ENCODE data around the gene CCDC69.

Gene CCDC69

GRCh38 chr5:151195622-151196021 lies 28.3 kb downstream of the CCDC69 start:
- H3K27ac ChIP-seq (ENCODE audit: low read depth, low read length): no peak overlapping the region
- no peak overlapping the region for H2AK5ac ChIP-seq (ENCODE audit: low read length)
- no peak overlapping the region for H3K4ac ChIP-seq (ENCODE audit: low read depth, low read length)
- no peak overlapping the region for H3K9ac ChIP-seq (ENCODE audit: low read length)
- no peaks in the 10 kb centered on the region for H3K27me3 ChIP-seq (ENCODE audit: insufficient read depth, low read length)
- H3K14ac ChIP-seq (ENCODE audit: low read length): no peak overlapping the region
- no peak overlapping the region for H2BK5ac ChIP-seq (ENCODE audit: low read depth, low read length, poor library complexity)
- no peak overlapping the region for H3K18ac ChIP-seq (ENCODE audit: low read length)
- no peak overlapping the region for H4K91ac ChIP-seq (ENCODE audit: low read depth, low read length)
- H3K4me3 ChIP-seq (ENCODE audit: low read depth, low read length): no peak overlapping the region
- peak in 1 of 2 donors; percentile 35 for DNase-seq
- H2BK120ac ChIP-seq (ENCODE audit: insufficient read depth, low read length, poor library complexity): no peak overlapping the region
- WGBS (ENCODE audit: extremely low coverage, insufficient coverage, insufficient read length): no CpG with 5 or more reads among the region's 5 CpGs
- no peaks in the 10 kb centered on the region for H3K79me2 ChIP-seq (ENCODE audit: control insufficient read depth, insufficient read depth, low read length, poor library complexity)
- H3K4me2 ChIP-seq (ENCODE audit: low read length): no peak overlapping the region
- H4K8ac ChIP-seq (ENCODE audit: low read depth, low read length): no peak overlapping the region
- no peaks in the 10 kb centered on the region for H3K4me1 ChIP-seq (ENCODE audit: control insufficient read depth in 1 of 2, insufficient read depth in 2 of 2, low read length in 2 of 2)
- H3K9me3 ChIP-seq (ENCODE audit: insufficient read depth, low read depth, low read length): no peaks in the 10 kb centered on the region
- H3K23ac ChIP-seq (ENCODE audit: low read length): no peak overlapping the region
- no peak overlapping the region for H2BK12ac ChIP-seq (ENCODE audit: low read length)
- H3K36me3 ChIP-seq (ENCODE audit: control insufficient read depth in 1 of 2, insufficient read depth in 2 of 2, low read length in 2 of 2): no peaks in the 10 kb centered on the region
- H3K79me1 ChIP-seq (ENCODE audit: low read length): no peaks in the 10 kb centered on the region
- no peak overlapping the region for H4K12ac ChIP-seq (ENCODE audit: low read depth, low read length)
- H2AFZ ChIP-seq (ENCODE audit: insufficient read depth, low read length, poor library complexity): no peak overlapping the region

DNA sequence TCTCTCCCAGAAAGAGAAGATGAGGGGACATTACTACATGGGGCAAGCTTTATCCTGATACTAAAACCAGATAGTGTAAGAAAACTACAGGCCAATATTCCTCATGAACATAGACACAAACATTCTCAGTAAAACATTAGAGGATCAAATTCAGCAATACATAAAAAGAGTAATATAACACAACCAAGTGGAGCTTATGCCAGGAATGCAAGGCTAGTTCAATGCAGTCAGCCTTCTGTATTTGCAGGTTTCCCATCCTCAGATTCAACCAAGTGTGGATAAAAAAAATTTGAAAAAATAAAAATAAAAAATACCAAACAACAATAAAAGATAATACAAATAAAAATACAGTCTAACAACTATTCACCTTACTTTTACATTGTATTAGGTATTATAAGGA lies 31.3 kb downstream of the CCDC69 start:
- Histone ChIP-seq H3K4me1 (ENCODE audit: control insufficient read depth in 1 of 2, insufficient read depth in 2 of 2, low read length in 2 of 2) (no peaks in the 10 kb centered on the region), H3K4ac (ENCODE audit: low read depth, low read length) (no peak overlapping the region), H4K12ac (ENCODE audit: low read depth, low read length) (no peak overlapping the region), H3K18ac (ENCODE audit: low read length) (no peak overlapping the region), H3K79me1 (ENCODE audit: low read length) (no peaks in the 10 kb centered on the region), H2BK5ac (ENCODE audit: low read depth, low read length, poor library complexity) (no peak overlapping the region), H4K8ac (ENCODE audit: low read depth, low read length) (no peak overlapping the region), H4K91ac (ENCODE audit: low read depth, low read length) (no peak overlapping the region), H2BK12ac (ENCODE audit: low read length) (no peak overlapping the region), H3K9ac (ENCODE audit: low read length) (no peak overlapping the region), H2AK5ac (ENCODE audit: low read length) (no peak overlapping the region), H2AFZ (ENCODE audit: insufficient read depth, low read length, poor library complexity) (no peak overlapping the region), H2BK120ac (ENCODE audit: insufficient read depth, low read length, poor library complexity) (no peak overlapping the region), H3K4me3 (ENCODE audit: low read depth, low read length) (no peak overlapping the region), H3K14ac (ENCODE audit: low read length) (no peak overlapping the region), H3K23ac (ENCODE audit: low read length) (no peak overlapping the region), H3K27me3 (ENCODE audit: insufficient read depth, low read length) (no peaks in the 10 kb centered on the region), H3K9me3 (ENCODE audit: insufficient read depth, low read depth, low read length) (no peaks in the 10 kb centered on the region), H3K4me2 (ENCODE audit: low read length) (no peak overlapping the region), H3K36me3 (ENCODE audit: control insufficient read depth in 1 of 2, insufficient read depth in 2 of 2, low read length in 2 of 2) (no peaks in the 10 kb centered on the region), H3K79me2 (ENCODE audit: control insufficient read depth, insufficient read depth, low read length, poor library complexity) (no peaks in the 10 kb centered on the region), H3K27ac (ENCODE audit: low read depth, low read length) (no peak overlapping the region)
- no peak for DNase-seq

DNA sequence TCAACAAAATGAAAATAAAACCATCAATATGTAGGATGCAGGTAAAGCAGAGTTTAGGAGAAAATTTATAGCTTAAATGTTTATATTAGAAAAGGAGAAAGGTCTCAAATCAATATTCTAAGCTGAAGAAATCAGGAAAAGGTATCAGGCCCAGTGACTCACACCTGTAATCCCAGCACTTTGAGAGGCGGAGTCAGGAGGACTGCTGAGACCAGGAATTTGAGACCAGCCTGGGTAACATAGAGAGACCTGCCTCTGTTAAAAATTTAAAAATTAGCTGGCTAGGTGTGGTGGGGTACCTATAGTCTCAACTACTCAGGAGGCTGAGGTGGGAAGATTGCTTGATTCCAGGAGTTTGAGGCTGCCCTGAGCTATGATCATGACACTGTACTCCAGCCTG lies 32.2 kb downstream of the CCDC69 start:
- Histone ChIP-seq H3K23ac (ENCODE audit: low read length) (no peak overlapping the region), H2BK5ac (ENCODE audit: low read depth, low read length, poor library complexity) (no peak overlapping the region), H3K4me1 (ENCODE audit: control insufficient read depth in 1 of 2, insufficient read depth in 2 of 2, low read length in 2 of 2) (no peaks in the 10 kb centered on the region), H4K91ac (ENCODE audit: low read depth, low read length) (no peak overlapping the region), H2BK12ac (ENCODE audit: low read length) (no peak overlapping the region), H3K18ac (ENCODE audit: low read length) (no peak overlapping the region), H3K9ac (ENCODE audit: low read length) (no peak overlapping the region), H3K79me2 (ENCODE audit: control insufficient read depth, insufficient read depth, low read length, poor library complexity) (no peaks in the 10 kb centered on the region), H2BK120ac (ENCODE audit: insufficient read depth, low read length, poor library complexity) (no peak overlapping the region), H3K27ac (ENCODE audit: low read depth, low read length) (no peak overlapping the region), H2AK5ac (ENCODE audit: low read length) (no peak overlapping the region), H3K27me3 (ENCODE audit: insufficient read depth, low read length) (no peaks in the 10 kb centered on the region), H3K36me3 (ENCODE audit: control insufficient read depth in 1 of 2, insufficient read depth in 2 of 2, low read length in 2 of 2) (no peaks in the 10 kb centered on the region), H3K79me1 (ENCODE audit: low read length) (no peaks in the 10 kb centered on the region), H3K4me2 (ENCODE audit: low read length) (no peak overlapping the region), H4K12ac (ENCODE audit: low read depth, low read length) (no peak overlapping the region), H2AFZ (ENCODE audit: insufficient read depth, low read length, poor library complexity) (no peak overlapping the region), H3K4me3 (ENCODE audit: low read depth, low read length) (no peak overlapping the region), H3K9me3 (ENCODE audit: insufficient read depth, low read depth, low read length) (no peaks in the 10 kb centered on the region), H3K14ac (ENCODE audit: low read length) (no peak overlapping the region), H4K8ac (ENCODE audit: low read depth, low read length) (no peak overlapping the region), H3K4ac (ENCODE audit: low read depth, low read length) (no peak overlapping the region)
- WGBS (ENCODE audit: extremely low coverage, insufficient coverage, insufficient read length): no CpG with 5 or more reads among the region's 1 CpG
- peak in 1 of 2 donors; percentile 40 for DNase-seq

- Histone ChIP-seq H4K8ac (ENCODE audit: low read depth, low read length) (no peak overlapping the region), H3K9ac (ENCODE audit: low read length) (no peak overlapping the region), H3K4ac (ENCODE audit: low read depth, low read length) (no peak overlapping the region), H4K91ac (ENCODE audit: low read depth, low read length) (no peak overlapping the region), H3K4me1 (ENCODE audit: control insufficient read depth in 1 of 2, insufficient read depth in 2 of 2, low read length in 2 of 2) (no peaks in the 10 kb centered on the region), H3K27ac (ENCODE audit: low read depth, low read length) (no peak overlapping the region), H3K18ac (ENCODE audit: low read length) (no peak overlapping the region), H3K4me2 (ENCODE audit: low read length) (no peak overlapping the region), H3K27me3 (ENCODE audit: insufficient read depth, low read length) (no peaks in the 10 kb centered on the region), H2BK120ac (ENCODE audit: insufficient read depth, low read length, poor library complexity) (no peak overlapping the region), H3K36me3 (ENCODE audit: control insufficient read depth in 1 of 2, insufficient read depth in 2 of 2, low read length in 2 of 2) (no peaks in the 10 kb centered on the region), H3K14ac (ENCODE audit: low read length) (no peak overlapping the region), H3K9me3 (ENCODE audit: insufficient read depth, low read depth, low read length) (no peaks in the 10 kb centered on the region), H3K79me2 (ENCODE audit: control insufficient read depth, insufficient read depth, low read length, poor library complexity) (no peaks in the 10 kb centered on the region), H3K4me3 (ENCODE audit: low read depth, low read length) (no peak overlapping the region), H3K23ac (ENCODE audit: low read length) (no peak overlapping the region), H2AFZ (ENCODE audit: insufficient read depth, low read length, poor library complexity) (no peak overlapping the region), H2BK12ac (ENCODE audit: low read length) (no peak overlapping the region), H2BK5ac (ENCODE audit: low read depth, low read length, poor library complexity) (no peak overlapping the region), H4K12ac (ENCODE audit: low read depth, low read length) (no peak overlapping the region), H3K79me1 (ENCODE audit: low read length) (no peaks in the 10 kb centered on the region), H2AK5ac (ENCODE audit: low read length) (no peak overlapping the region)
- no CpG with 5 or more reads among the region's 2 CpGs for WGBS (ENCODE audit: extremely low coverage, insufficient coverage, insufficient read length)
- DNase-seq: no peak
Observed at GRCh38 chr5:151189151-151189550, 34.7 kb downstream of the CCDC69 start.

Data from trophoblast cell (in vitro differentiated cells and primary cell).